Measurements from ENCODE around the gene CDH19.
"Not testable (repeated sequence)": the region's sequence is repeated elsewhere in the genome, so short reads cannot be mapped to it uniquely, and the experiment has no call there.

Gene CDH19

DNA sequence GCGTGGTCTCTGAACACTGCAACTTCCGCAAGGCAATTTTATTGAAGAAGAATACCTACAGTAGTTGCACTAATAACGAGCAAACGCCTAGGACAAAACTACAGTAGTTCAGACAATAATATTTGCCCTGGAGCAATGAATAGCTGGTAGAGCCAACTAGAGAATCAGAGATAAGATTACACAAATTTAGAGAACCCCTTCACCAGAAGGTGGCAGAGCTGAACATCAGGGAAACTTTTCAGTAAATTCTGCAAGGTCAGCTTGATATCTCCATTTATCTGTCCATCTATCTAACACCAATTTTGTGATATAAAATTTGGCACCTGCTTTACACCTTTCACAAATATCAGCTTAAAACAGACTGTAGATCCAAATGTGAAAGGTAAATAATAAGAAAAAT lies 43.8 kb downstream of the CDH19 start:
- DNase-seq, result no peak

DNA sequence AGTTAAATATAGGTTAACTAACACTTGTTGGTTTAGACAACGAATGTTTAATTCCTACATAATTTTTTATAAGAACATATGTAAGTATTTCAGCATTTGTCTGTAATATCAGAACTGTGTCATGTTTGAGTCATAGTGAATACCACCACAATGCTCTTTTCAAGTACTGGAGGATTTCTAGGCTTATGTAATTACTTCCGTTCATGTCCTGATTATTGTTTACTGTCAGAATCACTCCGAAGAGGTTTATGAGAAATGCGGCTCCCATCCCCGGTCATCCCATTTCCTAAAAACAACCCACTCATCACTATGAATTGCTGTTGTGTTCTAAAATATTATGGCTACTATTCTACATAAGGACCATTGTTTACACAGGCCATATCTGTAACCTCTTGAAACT lies 45.1 kb downstream of the CDH19 start:
- no peak for DNase-seq

DNA sequence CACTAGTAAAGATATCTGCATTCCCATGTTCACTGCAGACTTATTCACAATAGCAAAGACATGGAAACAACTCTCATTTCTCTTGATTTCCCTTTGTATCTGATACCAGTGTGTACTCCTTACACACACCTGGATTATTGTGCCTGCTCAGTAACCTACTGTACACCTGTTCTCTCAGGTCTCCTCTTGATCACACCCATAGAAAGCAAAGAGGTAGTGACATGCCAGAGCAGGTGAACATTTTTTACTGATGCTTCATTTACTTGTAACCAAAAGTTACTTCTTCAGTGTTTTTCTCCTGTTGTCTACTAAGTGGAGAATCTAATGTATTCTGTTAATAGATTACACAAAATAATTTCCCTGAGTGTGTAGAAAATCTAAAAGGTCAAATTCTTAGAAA lies 46.8 kb downstream of the CDH19 start:
- no peak for DNase-seq

DNA sequence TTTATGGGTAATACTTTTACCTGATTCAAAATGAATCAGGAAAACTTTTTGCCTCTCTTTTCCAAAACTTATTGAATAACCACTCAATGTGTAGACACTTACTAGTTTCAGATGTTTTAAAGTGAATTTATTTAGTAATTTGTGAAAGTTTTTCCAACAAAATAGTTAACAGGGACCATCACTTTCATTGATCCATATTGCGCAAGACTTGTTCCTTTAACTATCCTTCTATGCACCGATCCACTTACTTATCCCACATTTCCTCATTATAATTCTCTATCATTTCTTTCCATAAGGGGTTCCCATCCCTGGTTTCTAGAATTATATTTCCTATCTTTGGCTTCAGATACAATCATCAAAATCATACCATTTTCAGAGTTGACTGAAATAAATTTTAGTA lies 48.3 kb downstream of the CDH19 start:
- no peak for DNase-seq

DNA sequence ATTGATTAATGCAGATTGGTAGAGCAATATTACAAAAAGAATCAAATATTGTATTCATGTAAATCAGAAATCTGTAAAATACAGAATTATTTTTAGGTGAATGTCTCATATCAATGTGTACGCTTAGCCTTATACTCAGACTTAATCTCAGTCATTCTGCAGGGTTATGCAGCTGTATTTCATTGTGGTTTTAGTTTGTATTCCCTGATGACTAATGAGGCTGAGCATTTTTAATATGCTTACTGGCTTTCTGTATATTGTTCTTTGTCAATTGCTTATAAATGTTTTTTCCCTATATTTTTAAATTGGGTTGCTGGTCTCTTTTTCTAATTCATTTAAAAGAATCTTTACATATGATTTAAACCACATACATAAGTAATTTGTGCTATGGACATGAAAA lies 50.1 kb downstream of the CDH19 start:
- DNase-seq, result no peak

DNA sequence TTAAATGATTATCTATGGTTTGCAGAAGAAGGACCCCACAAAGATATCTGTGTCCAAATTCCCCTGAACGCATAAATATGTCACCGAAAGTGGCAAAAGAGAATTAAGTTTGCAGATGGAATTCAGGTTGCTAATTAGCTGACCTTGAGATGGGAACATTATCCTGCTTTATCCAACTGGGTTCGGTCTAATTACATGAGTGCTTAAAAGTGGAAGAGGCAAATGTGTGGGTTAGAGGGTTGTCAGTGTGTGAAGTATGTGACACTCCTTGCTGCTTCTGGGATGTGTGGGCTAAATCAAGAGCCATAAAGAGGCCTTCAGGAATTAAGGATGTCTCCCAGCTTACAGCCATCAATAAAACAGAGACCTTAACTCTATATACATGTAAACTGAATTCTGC lies 53.5 kb downstream of the CDH19 start:
- DNase-seq, result no peak

DNA sequence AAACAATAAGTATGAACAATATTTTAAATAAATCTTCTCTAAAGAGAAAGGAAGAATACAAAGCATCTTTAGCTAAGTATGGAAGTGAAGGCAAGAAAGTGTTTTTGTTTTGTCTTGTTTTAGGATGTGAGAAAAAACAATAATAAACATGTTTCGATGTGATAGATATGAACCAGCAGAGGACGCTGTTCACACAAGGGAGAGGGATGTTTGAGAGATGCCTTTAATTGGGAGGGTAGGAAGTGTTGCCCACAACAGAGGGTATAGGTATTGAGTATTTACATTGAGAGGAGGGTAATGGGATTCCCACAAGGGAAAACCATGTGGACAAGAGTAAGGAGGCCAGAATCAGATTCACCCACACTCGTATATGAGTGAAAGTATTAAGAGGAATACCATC lies 55.1 kb downstream of the CDH19 start:
- no peak for DNase-seq

DNA sequence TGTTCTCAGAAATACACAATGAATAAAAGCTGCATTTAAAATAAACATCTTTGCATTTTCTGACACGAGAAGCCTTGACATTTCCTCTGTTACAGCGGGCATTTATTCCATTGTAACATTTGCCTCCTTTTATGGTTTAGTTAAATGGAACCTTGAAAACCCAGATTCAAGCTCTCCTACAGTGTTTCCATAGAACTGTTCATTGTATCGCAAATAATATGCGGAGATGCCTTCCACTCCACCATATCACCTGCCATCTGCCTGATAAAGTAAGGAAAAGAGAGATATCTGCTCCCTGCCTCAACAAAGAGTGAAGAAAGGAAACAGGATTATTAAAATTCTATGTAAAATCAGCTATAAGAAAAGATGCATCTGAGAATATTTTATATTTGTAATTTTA lies 69.8 kb downstream of the CDH19 start:
- DNase-seq, result no peak

DNA sequence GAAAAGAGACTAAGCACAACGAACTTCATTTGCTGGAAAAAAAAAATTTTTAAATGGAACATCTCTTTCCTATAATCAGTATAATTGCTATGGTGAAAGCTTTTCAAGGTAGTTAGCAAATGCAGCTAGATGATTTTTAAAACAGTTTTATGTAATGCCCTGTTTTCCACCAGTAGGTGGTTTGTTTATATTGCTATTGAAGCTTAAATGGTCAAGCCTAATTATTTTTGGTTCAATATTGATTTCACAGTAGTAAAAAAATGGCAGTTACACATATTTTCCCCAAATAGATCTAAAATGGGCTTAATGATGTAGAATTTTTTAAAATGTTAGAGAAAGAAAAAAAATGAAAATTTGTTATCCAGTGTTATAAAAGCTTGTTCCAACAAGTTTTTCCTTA lies 70.2 kb downstream of the CDH19 start:
- no peak for DNase-seq

DNA sequence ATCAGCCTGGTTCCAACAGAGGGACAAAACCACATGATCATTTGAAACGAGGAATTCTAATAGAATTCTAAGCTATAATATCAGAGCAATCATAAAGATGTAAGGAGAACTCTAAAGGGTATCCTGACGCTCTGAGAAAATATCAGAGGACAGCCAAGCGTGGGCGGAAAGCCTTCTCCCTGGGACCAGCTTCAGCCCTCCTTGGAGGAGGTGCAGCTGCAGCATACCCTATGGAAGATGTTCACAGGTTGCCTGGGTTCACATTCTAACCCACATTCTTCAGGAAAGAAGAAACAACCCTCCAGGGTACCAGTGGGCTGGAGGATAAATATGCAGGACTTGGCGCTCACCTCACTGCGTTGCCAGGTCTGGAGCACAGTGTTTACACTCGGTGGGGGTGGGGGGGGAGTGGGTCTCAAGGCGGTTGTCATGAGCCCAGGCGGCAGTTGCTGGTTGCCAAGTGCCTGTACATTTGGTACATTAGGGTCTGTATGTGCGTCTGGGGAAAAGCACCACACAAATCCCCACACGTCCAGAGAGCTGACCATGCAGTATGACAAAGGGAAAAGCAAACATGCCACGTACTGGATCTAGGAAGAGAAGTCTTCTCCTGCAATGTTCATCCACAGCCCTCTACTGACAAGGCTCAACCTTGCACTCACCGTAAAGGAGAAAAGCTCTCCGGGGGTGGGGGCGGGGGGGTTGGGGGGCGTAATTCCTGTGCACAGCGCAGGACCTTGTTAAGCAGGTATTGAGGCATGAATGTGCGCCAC lies 80.5 kb downstream of the CDH19 start:
- DNase-seq, result no peak

DNA sequence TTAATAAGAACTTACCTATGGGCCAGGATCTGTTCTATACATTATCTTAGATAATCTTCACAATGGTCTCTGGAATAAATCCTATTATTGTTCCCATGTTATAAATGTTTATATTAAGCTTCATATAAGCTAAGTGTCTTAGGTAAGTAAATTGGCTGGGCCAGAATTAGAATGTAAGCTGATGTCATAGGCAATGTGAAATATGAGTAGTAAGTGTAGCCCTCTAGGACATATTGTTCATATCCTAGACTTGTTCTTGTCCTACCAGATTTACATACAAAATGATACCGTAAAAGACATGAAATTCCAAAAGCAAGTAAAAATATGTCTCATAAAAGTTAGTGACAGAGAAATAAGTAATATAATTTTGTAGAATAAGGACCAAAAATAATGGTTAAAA lies 89.9 kb downstream of the CDH19 start:
- no peak for DNase-seq

DNA sequence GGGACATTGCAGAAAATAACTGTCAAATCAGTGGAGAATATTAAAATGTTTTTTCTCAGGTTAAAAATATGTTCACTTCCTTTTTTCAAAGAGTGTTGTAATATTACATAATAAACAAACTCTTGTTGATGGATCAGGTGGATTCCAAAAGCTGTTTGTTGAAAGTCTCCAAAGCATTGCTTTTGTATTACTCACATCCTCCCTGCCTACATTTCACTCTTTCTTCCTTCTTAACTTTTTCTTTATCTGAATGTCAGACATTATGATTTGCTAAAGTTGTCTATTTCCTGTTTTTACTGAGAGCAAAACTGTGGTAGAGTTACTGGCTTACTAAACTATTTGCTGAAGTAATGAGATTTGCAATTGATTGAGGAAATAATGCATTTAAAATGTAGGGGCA lies 92.1 kb downstream of the CDH19 start:
- DNase-seq, result no peak

DNA sequence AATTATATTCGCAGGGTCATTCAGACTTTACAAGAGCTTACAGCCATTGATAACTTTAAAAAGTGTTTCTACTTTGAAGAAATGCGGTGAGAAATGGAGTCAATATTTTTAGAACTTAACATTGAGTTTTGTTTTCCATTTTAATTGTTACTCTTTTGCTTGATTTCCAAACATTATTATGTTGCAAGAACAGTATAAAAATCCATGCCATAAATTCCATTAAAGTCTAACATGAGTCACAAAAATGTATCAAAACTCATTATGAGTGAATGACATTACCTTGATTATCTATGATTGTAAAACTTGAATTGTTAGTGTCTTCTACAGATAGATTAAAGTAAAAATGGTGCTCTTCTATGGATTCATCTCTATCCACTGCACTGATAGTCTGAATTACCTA lies 92.6 kb downstream of the CDH19 start:
- no peak for DNase-seq

DNA sequence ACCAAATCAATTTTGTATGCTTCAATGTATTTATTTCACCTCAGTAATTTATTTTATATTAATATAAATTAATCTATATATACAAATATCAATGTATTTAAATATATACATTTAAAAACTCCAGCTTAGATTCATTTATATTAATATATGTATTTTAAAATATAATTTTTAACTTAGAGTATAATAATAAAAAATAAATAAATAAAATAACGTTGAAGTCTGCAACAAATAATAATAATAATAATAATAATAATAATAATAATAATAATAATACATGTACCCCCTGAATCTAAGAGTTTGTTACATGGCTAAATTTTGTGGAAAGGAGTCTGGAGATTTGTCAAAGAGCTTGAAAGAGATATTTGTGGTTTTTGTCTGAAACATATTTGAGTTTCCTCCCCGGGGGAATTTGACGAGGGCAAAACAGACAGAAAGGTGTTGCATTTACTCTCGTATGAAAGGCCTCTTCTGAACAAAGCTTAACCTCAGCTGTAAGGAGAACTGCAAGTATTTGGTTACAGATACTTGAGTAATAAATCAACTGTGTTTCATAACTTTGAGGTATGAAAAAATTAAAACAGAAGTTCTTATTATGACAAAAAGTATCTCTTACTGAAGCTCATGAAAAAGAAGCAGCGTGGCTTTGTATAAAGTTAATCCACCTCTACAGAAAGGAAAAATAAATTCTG lies 93.4 kb downstream of the CDH19 start:
- DNase-seq, result no peak

DNA sequence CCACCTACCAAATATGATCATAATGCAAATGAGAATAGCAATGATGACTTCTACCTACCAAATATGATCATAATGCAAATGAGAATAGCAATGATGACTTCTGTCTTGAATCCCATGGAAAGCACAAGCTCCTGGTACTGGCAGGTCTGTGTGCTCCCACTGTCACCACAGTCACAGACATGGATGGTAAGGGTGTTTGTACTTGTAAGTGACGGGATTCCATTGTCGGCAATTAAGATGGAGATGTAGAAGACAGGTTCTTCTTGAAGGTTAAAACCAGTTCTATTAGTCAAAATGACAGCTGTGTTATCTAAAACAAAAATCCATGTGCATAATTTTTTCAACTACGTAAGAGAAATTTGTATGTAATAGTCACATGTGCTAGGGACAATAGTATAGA lies 95.0 kb downstream of the CDH19 start:
- DNase-seq, result no peak

DNA sequence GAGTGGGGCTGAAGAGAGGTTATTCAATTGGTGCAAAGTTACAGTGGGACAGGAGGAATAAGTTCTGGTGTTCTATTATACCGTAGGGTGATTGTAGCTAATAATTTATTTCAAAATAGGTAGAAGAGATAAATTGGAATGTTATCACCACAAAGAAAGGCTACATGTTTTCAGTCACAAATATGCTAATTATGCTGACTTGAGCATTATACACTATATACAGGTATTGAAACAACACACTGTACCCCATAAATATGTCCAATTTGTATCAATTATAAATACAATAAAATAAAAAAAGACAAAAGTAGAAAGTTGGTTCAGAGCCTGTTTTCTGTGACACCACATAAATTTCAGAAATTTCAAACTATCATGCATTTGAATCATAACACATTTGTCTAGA lies 97.7 kb downstream of the CDH19 start:
- DNase-seq, result no peak

DNA sequence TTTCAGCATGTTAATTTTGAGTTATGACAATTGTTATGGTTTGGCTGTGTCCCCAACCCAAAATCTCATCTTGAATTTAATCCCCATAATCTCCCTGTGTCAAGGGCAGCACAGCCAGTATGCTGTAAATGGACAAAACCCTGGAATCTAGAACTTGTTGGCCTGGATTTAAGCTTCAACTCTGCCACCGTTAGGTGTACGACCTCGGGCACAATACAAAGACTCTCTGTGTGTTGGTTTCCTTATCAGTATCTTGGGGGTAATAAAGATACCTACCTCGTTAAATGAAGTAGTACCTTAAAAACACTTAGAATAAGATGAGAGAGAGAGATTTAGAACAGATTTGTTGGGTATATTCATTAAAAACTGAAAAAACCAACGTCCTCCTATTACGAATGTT lies 106.5 kb downstream of the CDH19 start:
- DNase-seq, result no peak

DNA sequence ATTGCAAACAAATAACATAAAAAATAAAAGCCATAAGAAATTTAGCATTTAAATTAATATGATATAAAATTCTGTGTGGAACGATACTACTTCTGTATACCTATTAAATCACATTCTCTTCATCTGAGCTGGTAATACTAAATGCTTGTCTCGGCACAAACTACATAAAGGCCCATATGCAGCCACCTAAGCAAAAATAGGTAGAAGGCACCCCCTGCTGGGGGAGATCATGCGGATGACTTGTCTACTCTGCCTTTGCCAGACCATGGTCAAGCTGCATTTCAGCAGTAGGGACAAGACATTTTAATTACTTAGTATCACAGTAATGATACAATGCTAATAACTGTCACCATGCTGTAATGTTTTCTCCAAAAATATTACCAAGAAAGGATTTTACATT lies 108.0 kb downstream of the CDH19 start:
- DNase-seq, result no peak

DNA sequence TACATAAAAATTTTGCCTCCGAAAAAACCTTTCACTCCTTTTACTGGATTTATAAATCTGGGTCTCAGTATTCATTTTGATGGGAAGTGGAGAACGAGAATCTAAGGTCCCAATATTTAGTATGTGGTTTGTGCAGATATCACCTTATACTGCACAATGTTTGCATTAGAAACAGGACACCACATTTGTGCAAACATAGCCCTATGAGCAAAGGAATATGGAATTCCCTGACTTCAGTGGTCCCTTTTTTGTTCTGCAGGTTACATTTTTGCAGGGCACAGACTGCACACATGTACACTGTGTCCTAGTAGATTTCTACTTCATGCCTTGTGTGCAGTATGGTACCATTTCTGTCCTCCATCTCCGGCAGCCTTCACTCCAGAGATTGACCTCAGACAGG lies 130.0 kb downstream of the CDH19 start:
- no peak for DNase-seq

DNA sequence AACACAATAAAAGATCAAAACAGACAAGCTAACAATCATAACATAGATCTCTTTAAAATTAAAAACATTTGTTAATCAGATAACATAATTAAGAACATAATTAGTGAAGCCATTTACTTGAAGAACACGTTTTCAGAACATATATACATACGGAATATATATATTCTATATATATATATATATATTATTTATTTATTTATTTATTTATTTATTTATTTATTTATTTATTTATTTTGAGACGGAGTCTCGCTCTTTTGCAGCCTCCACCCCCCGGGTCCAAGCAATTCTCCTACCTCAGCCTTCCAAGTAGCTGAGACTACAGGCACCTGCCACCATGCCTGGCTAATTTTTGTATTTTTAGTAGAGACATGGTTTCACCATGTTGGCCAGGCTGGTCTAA lies 137.7 kb downstream of the CDH19 start:
- not testable (repeated sequence) for DNase-seq

DNA sequence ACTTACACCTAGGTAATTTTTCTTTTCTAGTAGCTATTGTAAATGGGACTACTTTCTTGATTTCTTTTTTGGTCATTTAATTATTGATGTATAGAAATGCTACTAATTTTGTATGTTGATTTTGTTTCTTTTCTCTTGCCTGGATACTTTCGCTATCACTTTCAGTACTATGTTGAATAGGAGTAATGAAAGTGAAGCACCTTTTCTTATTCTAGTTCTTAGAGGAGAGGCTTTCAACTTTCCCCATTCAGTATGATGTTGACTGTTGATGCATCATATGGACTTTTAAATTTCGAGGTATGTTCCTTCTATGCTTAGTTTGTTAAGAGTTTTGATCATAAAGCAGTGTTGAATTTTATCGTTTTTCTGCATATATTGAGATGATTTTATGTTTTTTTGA lies 142.5 kb downstream of the CDH19 start:
- DNase-seq, result no peak

DNA sequence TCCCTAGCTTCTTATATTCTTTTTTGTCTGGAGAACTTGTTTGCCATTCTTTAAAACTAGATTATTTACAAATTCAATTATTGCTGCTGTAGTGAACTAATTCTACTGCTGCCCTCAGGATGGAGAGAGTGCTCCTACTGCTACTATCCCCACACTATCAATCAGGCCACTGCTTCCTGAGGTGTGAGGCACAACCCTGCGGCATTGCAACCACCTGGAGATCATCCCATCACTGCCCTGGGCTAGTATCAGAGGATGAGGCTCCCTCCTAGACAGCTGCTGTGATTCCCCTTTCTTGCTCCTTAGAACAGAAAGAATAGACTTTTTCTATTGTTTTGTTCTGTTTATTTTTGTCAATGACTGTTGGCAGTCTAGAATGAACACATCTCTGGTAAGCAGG lies 146.6 kb downstream of the CDH19 start:
- no peak for DNase-seq
